Gastroesophageal sphincter (tissue), 3 donors: Measurements from ENCODE around the gene HBS1L.

Experiments used
- CTCF ChIP-seq, 4 experiments: fragments of 200-600 bp in 2 of 4; fragments of 450-650 bp in 2 of 4; sonication (generic) in 1 of 4; IDR thresholded peaks; one replicate each; pipeline ENCODE4 v1.5.1; 2017 to 2019; ENCODE audit warnings: antibody characterized with exemption in 4 of 4, mild to moderate bottlenecking in 2 of 4, moderate library complexity in 2 of 4
- EP300 ChIP-seq: sonication (generic); formaldehyde crosslinking; IDR thresholded peaks from one replicate; pipeline ENCODE4 v1.6.1; 2017; ENCODE audit warnings: antibody characterized with exemption, mild to moderate bottlenecking
- POLR2A ChIP-seq, 2 donors: fragments of 450-650 bp; IDR thresholded peaks; one replicate each; pipeline ENCODE4 v1.6.1; 2017; ENCODE audit warnings: antibody characterized with exemption in 2 of 2, mild to moderate bottlenecking in 2 of 2, moderate library complexity in 1 of 2
- POLR2AphosphoS5 ChIP-seq: sonication (generic); formaldehyde crosslinking; IDR thresholded peaks from one replicate; pipeline ENCODE4 v1.6.1; 2017; ENCODE audit warnings: antibody characterized with exemption

GRCh38 chr6:134928151-134928900 is 126.3 kb downstream of the HBS1L start:
- TF ChIP-seq POLR2A (IDR thresholded peaks at IDR 0.05) (no peak), CTCF (IDR thresholded peaks at IDR 0.05) (no peak), EP300 (no peak), POLR2AphosphoS5 (no peak)
